Activated CD4-positive, alpha-beta T cell treated with anti-CD3 and anti-CD28 coated beads, Interleukin-2, amount 50 U/mL, for 48 hours (primary cell): ENCODE data around the gene TCAIM.
"Not testable (repeated sequence)": the region's sequence is repeated elsewhere in the genome, so short reads cannot be mapped to it uniquely, and the experiment has no call there.

Experiments used
- DNase-seq, 2 experiments: peaks; one replicate each; pipeline ENCODE4 v3.0.0-alpha.2; 2020

Gene TCAIM

GRCh38 chr3:44416031-44417030 lies 77.8 kb downstream of the TCAIM start:
- no peak for DNase-seq

- not testable (repeated sequence) for DNase-seq
Measured at GRCh38 chr3:44418118-44418517, 79.6 kb downstream of the TCAIM start.

GRCh38 chr3:44418549-44418948 lies 80.0 kb downstream of the TCAIM start:
- no peak for DNase-seq

- no peak for DNase-seq
Measured at GRCh38 chr3:44419116-44419922, 80.8 kb downstream of the TCAIM start.

DNA sequence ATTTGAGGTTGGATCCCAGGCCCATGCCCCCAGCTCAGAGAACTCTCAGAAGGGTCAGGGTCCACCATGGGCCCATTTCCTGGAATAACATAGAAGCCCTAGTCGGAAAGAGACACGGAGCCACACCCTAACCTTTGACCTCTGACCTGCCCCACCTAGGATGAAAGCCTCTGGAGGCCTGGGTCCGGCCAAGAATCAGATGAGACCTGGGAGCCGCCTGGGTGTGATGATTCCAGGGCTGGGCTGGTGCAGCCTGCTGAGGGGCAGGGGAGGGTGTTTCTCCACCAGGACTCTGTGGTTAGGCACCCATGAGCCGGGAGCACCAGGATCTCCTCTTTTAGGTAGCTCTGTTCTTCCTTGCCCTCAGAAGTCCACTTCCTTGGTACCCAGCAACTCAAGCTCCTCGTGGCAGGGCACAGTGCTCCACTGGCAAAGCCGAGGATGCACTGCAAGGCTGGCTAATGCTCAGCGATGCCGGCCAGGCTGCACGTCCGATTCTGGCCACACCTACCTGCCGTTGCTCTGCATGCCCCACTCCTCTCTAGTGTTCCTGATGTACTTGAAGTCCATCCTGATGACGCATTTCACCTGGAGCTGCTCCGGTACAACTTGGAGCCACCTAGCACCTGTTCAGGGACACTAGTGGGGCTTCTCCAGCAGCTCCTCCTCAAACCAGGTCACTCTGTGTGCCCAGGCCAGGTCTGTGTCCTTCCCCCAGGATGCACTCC lies 81.5 kb downstream of the TCAIM start:
- DNase-seq = no peak

GRCh38 chr3:44420676-44421075 lies 82.1 kb downstream of the TCAIM start:
- DNase-seq = no peak

GRCh38 chr3:44421280-44421679 lies 82.7 kb downstream of the TCAIM start:
- DNase-seq = no peak

DNA sequence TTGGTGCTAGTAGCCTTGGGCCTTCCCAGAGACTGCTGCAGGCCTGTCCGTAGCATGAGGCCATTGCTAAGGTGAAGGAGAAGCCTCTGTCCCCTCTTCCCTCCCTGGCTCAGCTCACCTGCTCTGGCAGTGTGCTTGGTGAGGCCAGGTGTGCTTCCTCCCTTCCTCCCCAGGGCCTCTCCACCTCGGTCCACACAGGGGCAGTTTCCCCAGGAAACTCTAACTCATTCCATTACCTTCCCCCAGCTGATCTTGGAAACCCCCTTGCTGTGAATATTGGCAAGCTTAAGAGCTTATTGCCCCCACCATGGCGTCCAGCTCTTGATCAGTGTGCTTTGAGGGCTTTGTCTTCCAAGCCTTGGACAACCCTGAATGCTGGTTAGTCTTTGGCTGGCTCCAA lies 86.2 kb downstream of the TCAIM start:
- DNase-seq = no peak

DNA sequence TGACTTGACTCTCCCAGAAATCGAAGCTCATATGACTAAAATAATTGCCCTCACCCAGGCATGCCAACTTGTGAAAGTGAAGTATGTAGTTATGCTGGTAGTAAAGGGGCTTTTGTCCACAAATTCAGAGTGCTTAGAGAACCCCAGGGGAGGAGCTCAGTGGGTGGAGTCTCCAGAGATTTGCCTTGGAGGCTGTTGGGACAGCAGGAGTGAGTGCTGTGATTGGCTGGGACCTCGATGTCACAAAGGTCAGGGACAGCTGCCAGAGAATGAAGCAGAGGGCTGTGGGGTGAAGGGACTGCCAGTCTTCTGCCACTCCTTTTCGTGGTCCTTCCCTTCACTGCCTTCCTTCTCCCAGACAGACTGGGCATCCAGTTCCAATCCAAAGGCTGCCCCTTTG lies 89.1 kb downstream of the TCAIM start:
- DNase-seq = no peak

- no peak for DNase-seq
Measured at GRCh38 chr3:44428910-44429309, 90.3 kb downstream of the TCAIM start.

GRCh38 chr3:44429459-44429858 lies 90.9 kb downstream of the TCAIM start:
- DNase-seq = no peak

- DNase-seq = no peak
Measured at GRCh38 chr3:44430466-44430865, 91.9 kb downstream of the TCAIM start.

DNA sequence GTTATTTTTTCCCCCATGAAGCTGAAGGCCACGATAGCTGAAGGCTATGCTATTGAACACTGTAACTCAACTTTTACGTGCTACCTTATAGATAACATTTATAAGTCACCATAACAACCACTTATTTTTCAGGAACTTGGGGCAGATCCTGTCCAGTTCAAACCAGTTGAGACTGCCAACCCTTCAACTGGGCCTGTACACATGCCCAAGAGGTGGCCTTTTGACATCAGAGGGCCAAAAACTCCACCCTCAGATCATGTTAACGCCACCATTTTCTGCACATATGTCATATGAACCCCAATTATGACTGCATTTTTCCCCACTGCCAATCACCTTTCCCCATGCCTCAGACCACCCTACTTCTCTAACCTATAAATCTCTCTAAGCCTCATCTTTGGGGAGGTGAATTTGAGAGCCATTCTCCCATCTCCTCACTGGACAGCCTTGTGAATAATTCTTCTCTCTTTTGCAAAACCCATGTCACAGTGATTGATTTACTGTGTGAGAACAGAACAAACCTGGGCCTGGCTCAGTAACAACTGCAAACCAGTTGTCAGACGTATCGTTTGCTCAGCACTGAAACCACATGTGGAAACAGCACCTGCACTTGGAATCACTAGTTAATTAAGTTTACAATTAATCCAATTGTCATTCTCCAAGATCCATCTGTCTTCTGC lies 96.4 kb downstream of the TCAIM start:
- no peak for DNase-seq

DNA sequence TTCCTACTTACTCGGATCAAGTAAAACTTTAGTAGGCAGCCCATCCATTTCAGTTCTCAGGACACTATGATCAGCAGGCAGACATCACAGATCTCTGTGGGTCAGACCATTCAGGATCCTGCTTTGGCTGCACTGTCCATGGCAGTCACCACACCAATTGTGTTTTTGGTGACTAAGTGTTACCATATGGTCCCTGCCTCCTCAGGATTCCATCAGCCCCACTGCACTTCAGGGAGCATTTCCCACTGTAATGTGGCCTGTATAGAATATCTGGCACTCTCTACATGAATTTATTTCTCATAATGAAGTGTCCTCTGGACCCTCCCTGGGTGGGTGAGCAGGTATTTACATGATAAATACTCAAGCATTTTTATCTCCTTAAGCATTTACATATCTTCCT lies 97.6 kb downstream of the TCAIM start:
- no peak for DNase-seq

GRCh38 chr3:44437800-44438199 lies 99.2 kb downstream of the TCAIM start:
- DNase-seq = no peak

GRCh38 chr3:44439499-44440295 lies 101.1 kb downstream of the TCAIM start:
- peak; percentile 70 to 79 for DNase-seq

DNA sequence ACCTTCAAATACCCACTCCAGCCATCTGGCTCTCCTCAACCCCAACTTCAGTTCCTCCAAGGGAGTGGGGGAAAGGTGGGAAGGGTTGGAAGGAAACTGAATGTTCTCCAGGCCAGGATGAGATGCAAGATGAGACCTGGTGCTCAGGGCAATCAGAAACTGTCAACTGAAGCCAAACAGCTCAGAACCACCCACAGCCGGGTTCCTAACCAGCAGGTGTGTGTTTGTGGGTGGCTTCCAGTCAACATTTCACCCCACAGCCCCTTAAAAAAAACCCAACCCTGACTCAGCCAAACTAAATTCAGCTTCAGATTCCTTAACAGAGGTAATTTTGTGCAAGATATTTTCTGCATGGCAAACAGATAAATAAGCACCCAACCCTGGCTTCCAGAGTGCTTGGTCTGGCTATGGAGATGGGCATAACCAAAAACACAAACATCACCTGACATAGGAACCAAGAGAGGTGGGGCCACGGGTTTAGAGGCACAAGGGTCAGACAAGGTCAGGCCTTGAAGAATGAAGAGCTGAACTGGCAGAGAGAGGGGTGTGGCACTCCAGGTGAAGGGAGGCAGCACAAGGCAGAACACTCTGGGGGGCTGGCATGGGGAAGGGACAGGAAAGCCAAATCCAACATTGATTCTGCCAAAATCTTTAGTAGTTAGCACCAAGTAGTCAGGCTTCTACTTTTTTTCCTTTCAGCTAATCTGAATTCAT lies 104.2 kb downstream of the TCAIM start:
- DNase-seq = peak in 1 of 2 experiments; percentile 14

- DNase-seq = no peak
Measured at GRCh38 chr3:44444437-44444836, 105.9 kb downstream of the TCAIM start.

DNA sequence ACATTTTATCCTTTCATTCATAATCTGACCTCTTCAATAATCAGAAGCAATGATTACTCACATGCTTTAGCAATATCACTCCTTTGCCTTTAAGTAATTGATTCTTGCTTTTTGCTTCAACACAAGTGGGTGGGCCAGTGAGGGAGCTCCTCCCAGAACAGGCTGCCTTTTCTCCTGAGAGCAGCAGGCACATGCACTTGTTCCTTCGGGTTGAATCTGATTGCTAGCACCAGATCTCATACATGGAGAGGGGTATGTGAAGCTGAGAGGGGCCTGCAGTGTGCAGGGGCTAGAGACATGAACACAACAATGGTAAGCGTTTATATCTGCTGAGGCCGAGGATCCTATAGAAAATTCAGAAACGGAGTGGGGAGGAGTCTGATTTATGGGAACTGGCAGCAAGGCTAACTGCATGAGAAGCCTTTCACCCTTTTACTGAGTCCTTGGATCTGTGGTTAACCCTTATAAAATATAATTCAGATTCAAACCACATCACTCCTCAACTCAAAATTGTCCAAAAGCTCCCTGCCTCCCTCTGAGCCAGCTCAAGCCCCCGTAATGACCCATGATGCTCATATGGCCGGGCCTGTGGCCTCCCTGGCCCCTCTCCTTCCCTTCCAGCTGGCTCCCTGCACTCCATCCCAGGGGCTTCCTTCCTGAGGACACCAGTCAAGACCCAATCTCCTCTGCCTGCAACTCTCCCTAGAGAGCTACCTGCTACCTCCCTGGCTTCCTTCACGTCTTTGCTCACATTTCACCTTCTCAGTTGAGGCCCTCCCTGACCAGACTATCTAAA lies 106.5 kb downstream of the TCAIM start:
- no peak for DNase-seq

DNA sequence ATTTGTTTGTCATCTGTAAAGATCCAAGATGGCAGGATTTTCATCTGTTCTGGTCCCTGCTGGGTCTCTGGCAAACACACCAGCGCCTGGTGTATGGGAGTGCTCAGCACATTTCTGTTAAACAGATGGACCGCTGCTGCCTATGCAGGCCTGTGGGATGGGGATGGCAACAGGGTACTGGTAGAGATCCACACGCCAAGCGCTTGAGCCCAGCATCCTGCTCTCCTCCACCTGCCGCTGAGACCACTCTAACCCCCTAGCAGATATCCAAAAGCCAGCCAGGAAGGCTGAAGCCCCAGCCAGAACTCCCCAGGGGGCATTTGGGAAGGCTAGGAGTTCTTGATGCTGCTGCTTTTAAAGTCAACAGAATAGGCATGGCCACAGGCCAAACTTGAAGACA lies 107.2 kb downstream of the TCAIM start:
- DNase-seq = no peak
